Uterus (tissue), 2 donors: ENCODE measurements around the gene TFF2.

Experiments used
- POLR2A ChIP-seq, 2 donors: fragments of 450-650 bp; IDR thresholded peaks; one replicate each; pipeline ENCODE4 v1.6.1; 2016; ENCODE audit warnings: antibody characterized with exemption in 2 of 2, mild to moderate bottlenecking in 1 of 2, moderate library complexity in 1 of 2
- TF ChIP-seq, protein P1 (sequence below), 4 experiments: fragments of 200-600 bp in 2 of 4; fragments of 450-650 bp in 2 of 4; sonication (generic) in 2 of 4; IDR thresholded peaks; one replicate each; pipeline ENCODE4 v1.5.1; 2016 to 2019; ENCODE audit warnings: antibody characterized with exemption in 4 of 4, mild to moderate bottlenecking in 2 of 4, moderate library complexity in 1 of 4

GRCh38 chr21:42395302-42395701 lies 44.5 kb upstream of the TFF2 start:
- TF ChIP-seq, protein P1, sequence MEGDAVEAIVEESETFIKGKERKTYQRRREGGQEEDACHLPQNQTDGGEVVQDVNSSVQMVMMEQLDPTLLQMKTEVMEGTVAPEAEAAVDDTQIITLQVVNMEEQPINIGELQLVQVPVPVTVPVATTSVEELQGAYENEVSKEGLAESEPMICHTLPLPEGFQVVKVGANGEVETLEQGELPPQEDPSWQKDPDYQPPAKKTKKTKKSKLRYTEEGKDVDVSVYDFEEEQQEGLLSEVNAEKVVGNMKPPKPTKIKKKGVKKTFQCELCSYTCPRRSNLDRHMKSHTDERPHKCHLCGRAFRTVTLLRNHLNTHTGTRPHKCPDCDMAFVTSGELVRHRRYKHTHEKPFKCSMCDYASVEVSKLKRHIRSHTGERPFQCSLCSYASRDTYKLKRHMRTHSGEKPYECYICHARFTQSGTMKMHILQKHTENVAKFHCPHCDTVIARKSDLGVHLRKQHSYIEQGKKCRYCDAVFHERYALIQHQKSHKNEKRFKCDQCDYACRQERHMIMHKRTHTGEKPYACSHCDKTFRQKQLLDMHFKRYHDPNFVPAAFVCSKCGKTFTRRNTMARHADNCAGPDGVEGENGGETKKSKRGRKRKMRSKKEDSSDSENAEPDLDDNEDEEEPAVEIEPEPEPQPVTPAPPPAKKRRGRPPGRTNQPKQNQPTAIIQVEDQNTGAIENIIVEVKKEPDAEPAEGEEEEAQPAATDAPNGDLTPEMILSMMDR (IDR thresholded peaks at IDR 0.05), result no peak
- TF ChIP-seq POLR2A (IDR thresholded peaks at IDR 0.05), result no peak
